ELR (cell line): ENCODE measurements around the gene OR2G2.

Experiments
- DNase-seq: peaks from one replicate; pipeline ENCODE4 v3.0.0-alpha.2; 2015; ENCODE audit warnings: low read depth

OR2G2 gene

DNA sequence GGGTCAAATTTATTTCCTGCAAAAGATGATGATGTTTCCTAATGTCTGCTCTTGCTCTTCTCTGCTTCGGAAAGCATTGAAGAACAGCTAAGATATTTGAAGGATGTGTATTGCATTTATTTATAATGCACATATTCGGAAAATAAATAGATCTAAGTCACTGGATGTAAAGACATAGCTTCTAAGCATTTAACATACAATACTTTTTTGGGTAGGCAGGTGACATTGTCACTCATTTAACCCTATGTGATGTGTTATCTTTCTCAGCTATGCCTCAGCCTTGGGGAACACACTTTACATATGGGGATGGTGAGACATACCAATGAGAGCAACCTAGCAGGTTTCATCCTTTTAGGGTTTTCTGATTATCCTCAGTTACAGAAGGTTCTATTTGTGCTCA lies at the start of gene OR2G2:
Gene OR2G2 (plus strand): TSS at position 301 of the 400 bp plus-strand sequence. CDS start 0 bp downstream, at position 301.
- DNase-seq = no peak

GRCh38 chr1:247538561-247538960 lies 49.6 kb upstream of the OR2G2 start:
- no peak for DNase-seq

- no peak for DNase-seq
Observed at GRCh38 chr1:247539215-247539614, 48.9 kb upstream of the OR2G2 start.

GRCh38 chr1:247540581-247540980 lies 47.6 kb upstream of the OR2G2 start:
- no peak for DNase-seq

DNA sequence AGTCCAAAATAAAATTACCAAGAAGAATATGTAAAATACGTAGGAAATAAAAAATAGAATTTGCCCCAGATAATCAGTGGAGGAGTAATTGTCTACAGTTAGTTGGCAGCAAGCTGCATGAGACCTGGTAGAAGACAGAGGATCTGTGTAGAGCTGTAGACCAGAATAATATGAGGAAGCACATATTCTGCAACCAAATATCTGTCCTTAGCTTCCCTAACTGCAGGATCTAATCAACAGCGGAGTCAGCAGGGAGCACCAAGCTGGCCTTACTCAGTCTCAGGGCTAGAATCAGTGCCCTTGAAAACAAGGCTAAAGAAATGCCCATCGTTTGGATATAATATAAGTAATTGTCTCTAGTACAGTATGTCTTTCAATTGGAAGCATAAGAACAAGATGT lies 45.3 kb upstream of the OR2G2 start:
- no peak for DNase-seq

DNA sequence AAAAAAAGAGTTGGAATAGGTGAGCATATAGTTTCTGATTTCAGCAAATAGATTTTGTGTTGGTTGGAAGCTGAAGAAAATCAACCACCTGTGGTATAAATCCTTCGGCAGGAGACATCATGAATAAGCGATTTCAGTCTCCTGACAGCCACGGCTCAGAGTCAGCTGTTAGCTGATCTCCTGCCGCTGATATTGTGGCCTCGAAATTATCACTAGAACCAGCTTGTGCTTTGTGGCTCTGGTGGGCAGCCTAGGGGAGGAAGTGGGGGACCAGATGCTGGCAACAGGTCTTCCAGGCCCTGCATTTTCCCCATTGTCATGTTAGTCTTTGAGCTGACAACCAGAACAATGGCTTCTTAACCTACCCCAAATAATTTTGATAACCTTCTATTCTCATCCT lies 40.1 kb upstream of the OR2G2 start:
- DNase-seq = no peak

DNA sequence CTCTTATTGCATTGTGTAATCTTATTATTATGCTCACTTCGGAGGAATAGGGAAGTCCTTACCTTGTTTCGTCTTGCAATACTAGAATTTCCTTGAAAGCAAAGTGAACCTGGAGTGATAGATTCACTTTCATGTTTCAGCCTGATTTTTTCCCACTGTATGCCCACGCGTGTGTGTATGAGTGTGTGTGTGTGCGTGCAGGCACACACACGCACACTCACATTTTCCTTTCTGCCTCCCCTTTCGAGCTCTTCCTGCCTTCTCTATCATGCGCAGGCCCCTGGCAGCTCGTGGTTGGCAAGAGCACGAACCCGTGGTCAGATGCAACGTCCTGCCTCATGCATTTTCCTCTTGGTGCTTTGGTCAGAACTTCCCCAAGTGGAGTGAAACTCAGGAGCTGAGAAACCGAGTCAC lies 39.4 kb upstream of the OR2G2 start, which contains the start of gene GCSAML:
Gene GCSAML (plus strand): TSS at position 366 of the 414 bp plus-strand sequence. CDS start 58 bp downstream, outside the sequence.
- DNase-seq = no peak

GRCh38 chr1:247551721-247552120 lies 36.4 kb upstream of the OR2G2 start:
- DNase-seq = peak; percentile 52

GRCh38 chr1:247552231-247552630 lies 35.9 kb upstream of the OR2G2 start:
- DNase-seq = no peak

DNA sequence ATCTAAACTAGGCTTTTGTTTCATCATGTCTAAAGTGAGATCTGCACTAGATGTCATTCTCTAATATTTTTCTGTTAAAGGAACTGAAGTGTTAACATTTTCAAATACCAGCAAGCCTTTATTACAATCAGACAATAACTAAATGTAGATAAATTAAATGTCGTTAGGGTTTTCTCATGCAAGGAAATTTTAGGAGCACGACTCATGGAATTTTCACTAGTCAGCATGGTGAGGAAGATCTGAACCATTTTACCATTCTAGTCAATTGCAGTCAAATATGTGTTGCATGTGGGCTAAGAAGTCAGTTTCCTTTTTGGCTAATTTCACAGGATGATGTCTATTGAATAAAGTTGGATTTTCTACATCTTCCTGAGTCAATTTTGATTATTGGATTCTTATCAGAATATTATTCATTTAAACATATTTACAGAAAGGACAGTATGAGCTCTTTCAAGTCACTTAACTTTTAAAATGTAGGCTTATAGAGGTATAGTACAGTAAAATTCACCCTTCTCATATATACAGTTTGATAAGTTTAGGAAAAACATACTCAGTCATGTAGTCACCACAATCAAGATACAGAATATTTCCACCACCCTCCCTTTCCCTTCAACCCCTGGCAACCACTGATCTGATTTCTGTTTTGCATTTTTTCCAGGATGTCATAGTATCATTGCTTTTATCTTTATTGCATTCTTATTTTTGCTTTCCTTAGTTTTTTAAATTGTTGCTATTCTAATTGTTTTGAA lies 30.1 kb upstream of the OR2G2 start:
- peak; percentile 10 for DNase-seq

DNA sequence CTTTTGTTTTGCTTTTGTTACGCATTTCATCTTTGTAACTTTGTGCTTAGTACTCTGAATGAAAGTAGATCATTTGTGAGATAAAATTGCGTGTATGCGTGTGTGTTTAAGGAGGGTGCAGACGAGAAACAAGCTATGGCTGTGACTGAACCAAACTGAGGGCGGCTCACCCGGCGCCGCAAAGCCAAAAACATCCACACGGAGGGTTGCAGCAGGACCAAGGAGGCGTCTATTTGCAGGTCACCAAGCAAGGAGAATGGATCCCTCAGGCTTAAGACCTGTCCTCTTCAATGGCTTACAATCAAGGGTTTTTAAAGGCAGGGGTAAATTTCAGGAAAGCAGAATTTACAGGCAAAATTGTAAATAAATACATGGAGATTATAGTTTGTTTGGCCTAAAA lies 26.4 kb upstream of the OR2G2 start:
- no peak for DNase-seq

DNA sequence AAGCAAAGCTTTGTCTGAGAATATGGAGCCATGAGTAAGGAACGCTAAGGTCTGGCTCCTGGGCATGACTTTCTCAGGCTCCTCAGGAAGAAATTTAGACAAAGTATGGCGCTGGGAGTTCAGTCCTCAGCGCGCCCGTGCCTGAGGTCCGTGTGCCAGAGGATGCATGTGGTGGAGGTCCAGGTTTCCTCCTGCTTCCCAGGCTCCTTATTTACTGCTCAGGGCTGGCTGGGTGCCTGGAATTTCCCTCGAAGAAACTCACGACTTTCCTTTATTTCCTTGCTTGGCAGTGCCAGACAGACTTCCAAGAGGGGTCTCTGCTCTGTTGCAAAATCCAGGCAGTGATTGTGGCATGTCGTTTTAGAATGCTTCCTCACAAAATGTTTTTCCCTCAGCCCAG lies 26.0 kb upstream of the OR2G2 start:
- DNase-seq = no peak

GRCh38 chr1:247574236-247574635 lies 13.9 kb upstream of the OR2G2 start:
- no peak for DNase-seq

DNA sequence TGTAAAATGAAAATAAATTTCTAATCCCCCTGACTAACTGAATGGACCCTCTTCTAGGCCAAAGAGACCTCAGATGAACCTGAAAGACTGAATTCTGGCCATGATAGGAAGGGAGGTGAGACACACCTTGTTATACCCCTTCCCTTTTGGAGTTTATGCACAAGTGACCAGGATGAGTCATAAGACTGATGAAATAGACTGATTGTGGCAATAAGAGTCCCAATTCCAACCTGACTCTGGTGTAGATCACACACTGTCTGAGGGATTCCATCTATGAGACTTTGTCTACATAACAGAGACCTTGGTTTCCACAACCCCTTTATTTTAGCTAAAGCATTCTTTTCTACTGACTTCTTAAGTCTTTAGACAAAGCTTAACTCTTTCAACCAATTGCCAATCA lies 13.5 kb upstream of the OR2G2 start:
- DNase-seq = no peak

DNA sequence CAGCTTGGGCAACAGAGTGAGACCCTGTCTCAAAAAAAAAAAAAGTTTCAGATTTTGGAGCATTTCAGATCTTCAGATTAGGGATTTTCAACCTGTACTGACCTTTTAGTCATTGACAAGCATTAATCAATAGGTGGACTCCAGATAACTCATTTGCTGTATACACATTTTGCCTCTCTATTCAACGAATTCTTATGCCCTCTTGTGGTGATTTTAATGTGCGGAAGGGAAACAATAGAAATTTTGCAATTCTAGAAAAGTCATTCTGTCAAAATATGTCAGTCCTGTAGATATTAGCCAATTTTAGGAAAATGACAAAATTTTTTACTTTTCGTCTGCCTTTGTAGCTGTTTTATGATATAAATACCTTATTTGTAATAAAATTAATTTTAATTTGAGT lies 11.6 kb upstream of the OR2G2 start:
- DNase-seq = peak; percentile 46

DNA sequence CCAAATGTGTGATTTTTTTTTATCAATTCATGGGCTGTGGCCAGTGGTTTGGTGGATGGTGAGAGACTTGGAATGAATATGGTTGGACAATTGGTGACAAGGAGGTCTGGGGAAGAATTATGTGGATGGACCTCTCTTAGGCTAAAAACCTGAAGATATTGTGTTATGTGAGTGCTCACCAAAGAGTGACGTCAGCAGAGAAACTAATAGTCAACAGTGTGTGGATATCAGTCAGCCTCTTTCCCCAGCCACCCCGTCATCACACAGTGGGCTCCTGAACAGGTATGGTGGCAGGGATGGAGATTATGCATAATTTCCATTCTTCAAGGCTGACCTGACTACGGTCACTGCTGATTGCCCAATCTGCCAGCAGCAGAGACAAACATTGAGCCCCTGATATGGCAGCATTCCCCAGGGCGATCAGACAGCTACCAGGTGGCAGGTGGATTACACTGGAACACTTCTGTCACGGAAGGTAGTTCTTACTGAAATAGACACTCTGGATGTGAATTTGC lies 9.2 kb upstream of the OR2G2 start:
- DNase-seq = no peak

DNA sequence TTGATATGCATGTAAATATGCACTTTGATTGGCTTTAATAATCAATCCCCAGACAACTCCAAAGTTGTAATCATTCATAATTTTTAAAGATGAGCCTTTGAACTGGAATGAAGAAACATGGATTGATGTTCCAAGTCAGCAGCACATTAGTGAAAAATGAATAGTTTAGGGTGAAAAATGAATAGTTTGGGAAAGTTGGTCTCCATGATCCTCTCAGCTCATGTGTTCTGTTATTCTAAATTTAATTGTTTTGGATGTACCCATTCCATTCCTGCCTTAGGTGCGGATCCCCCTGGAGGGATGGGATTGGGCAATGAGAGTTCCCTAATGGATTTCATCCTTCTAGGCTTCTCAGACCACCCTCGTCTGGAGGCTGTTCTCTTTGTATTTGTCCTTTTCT lies 17.1 kb downstream of the OR2G2 start, which contains the start of gene OR2G3:
Gene OR2G3 (plus strand): TSS at position 301 of the 400 bp plus-strand sequence. CDS start 0 bp downstream, at position 301.
- no peak for DNase-seq

DNA sequence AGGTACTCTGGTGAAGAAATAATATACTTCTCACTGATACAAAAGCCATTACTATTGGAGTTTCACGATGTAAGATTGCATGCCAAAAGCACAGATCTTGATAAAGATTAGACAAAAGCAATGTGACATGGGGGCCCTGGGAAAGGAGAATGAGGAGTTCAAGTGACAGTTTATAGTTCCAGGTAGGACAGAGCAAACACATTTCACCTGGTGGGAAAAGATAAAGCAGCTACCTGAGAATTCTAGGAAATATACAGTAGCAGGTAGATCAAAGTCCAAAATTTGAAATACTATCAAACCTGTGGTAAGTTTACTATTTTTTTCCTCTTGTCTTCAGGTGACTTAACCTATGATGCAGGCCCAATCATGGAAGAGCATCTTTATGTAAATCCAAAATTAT lies 25.2 kb downstream of the OR2G2 start:
- DNase-seq = no peak

- no peak for DNase-seq
Observed at GRCh38 chr1:247614625-247615024, 26.5 kb downstream of the OR2G2 start.

GRCh38 chr1:247627951-247628350 lies 39.8 kb downstream of the OR2G2 start:
- no peak for DNase-seq

DNA sequence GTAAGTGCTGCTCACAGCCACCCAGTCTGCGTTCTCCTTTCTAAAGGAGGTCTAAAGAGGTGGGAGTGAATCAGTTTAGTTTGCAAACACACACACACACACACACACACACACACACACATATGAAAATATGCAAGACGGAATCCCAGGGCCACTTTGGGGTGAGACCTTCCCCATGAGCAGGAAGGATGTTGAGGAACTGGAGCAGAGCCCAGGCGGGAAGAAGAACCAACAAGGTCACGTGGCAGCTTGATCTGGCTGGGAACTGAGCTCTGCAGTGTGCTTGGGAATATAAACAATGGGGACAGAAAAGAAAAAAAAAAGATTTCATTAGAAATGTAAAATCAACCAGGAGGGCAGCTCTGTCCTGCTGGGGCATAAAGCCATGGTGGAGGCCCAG lies 49.9 kb downstream of the OR2G2 start:
- DNase-seq = no peak

- DNase-seq = no peak
Observed at GRCh38 chr1:247638781-247639180, 50.6 kb downstream of the OR2G2 start.
